Measurements from ENCODE around the gene ERI3.

ERI3 gene

GRCh38 chr1:44316231-44316759, 38.8 kb downstream of the ERI3 start:
- Histone ChIP-seq H3K4me2 (ENCODE audit: insufficient read depth, low read length) (no peak overlapping the region), H3K36me3 (ENCODE audit: insufficient read depth, low read length) (peaks cover 86% of the 10 kb centered on the region), H3K9ac (ENCODE audit: low read depth, low read length) (no peak overlapping the region), H3K79me2 (ENCODE audit: insufficient read depth, low read length) (no peaks in the 10 kb centered on the region), H3K4me3 (ENCODE audit: low read depth in 1 of 2, low read length in 2 of 2) (no peak overlapping the region), H2AFZ (ENCODE audit: low read depth, low read length) (no peak overlapping the region), H3K4me1 (ENCODE audit: insufficient read depth, low read length) (no peaks in the 10 kb centered on the region), H3K9me3 (ENCODE audit: insufficient read depth, low read length, severe bottlenecking) (no peaks in the 10 kb centered on the region), H3K27ac (ENCODE audit: low read length) (no peak overlapping the region), H4K20me1 (ENCODE audit: insufficient read depth, low read length) (peaks cover 11% of the 10 kb centered on the region; the same call in 1 of the 2 replicates), H3K27me3 (ENCODE audit: insufficient read depth, low read length, poor library complexity) (no peaks in the 10 kb centered on the region)
- TF ChIP-seq CTCF (IDR thresholded peaks at IDR 0.05; ENCODE audit: borderline replicate concordance, extremely low read depth, low read length, poor library complexity, severe bottlenecking) (no peak), EZH2 (IDR thresholded peaks at IDR 0.05; ENCODE audit: borderline replicate concordance, low read depth, low read length, severe bottlenecking) (no peak)
- ATAC-seq (ENCODE audit: insufficient read depth, low read depth) (no peak), DNase-seq (no peak)

GRCh38 chr1:44315521-44315920, 39.5 kb downstream of the ERI3 start:
- TF ChIP-seq CTCF (IDR thresholded peaks at IDR 0.05; ENCODE audit: borderline replicate concordance, extremely low read depth, low read length, poor library complexity, severe bottlenecking) (no peak), EZH2 (IDR thresholded peaks at IDR 0.05; ENCODE audit: borderline replicate concordance, low read depth, low read length, severe bottlenecking) (no peak)
- Histone ChIP-seq H3K4me1 (ENCODE audit: insufficient read depth, low read length) (no peaks in the 10 kb centered on the region), H2AFZ (ENCODE audit: low read depth, low read length) (no peak overlapping the region), H3K9me3 (ENCODE audit: insufficient read depth, low read length, severe bottlenecking) (no peaks in the 10 kb centered on the region), H3K79me2 (ENCODE audit: insufficient read depth, low read length) (no peaks in the 10 kb centered on the region), H3K4me2 (ENCODE audit: insufficient read depth, low read length) (no peak overlapping the region), H3K27me3 (ENCODE audit: insufficient read depth, low read length, poor library complexity) (no peaks in the 10 kb centered on the region), H3K9ac (ENCODE audit: low read depth, low read length) (no peak overlapping the region), H3K4me3 (ENCODE audit: low read depth in 1 of 2, low read length in 2 of 2) (no peak overlapping the region), H3K36me3 (ENCODE audit: insufficient read depth, low read length) (peaks cover 93% of the 10 kb centered on the region), H4K20me1 (ENCODE audit: insufficient read depth, low read length) (peaks cover 11% of the 10 kb centered on the region; the same call in 1 of the 2 replicates), H3K27ac (ENCODE audit: low read length) (no peak overlapping the region)
- ATAC-seq (ENCODE audit: insufficient read depth, low read depth) (no peak), DNase-seq (no peak)

GRCh38 chr1:44314452-44314851, 40.6 kb downstream of the ERI3 start:
- ATAC-seq (ENCODE audit: insufficient read depth, low read depth), result no peak
- Histone ChIP-seq H3K27ac (ENCODE audit: low read length) (no peak overlapping the region), H3K27me3 (ENCODE audit: insufficient read depth, low read length, poor library complexity) (no peaks in the 10 kb centered on the region), H3K9me3 (ENCODE audit: insufficient read depth, low read length, severe bottlenecking) (no peaks in the 10 kb centered on the region), H2AFZ (ENCODE audit: low read depth, low read length) (no peak overlapping the region), H3K4me2 (ENCODE audit: insufficient read depth, low read length) (no peak overlapping the region), H3K36me3 (ENCODE audit: insufficient read depth, low read length) (peaks cover 92% of the 10 kb centered on the region), H3K9ac (ENCODE audit: low read depth, low read length) (no peak overlapping the region), H3K4me3 (ENCODE audit: low read depth in 1 of 2, low read length in 2 of 2) (no peak overlapping the region), H4K20me1 (ENCODE audit: insufficient read depth, low read length) (peaks cover 11% of the 10 kb centered on the region; the same call in 1 of the 2 replicates), H3K79me2 (ENCODE audit: insufficient read depth, low read length) (no peaks in the 10 kb centered on the region), H3K4me1 (ENCODE audit: insufficient read depth, low read length) (no peaks in the 10 kb centered on the region)
- TF ChIP-seq EZH2 (IDR thresholded peaks at IDR 0.05; ENCODE audit: borderline replicate concordance, low read depth, low read length, severe bottlenecking) (no peak), CTCF (IDR thresholded peaks at IDR 0.05; ENCODE audit: borderline replicate concordance, extremely low read depth, low read length, poor library complexity, severe bottlenecking) (no peak)
- DNase-seq, result no peak

Data from DND-41 (cell line).